ENCODE data around the gene NPHS1.
"Not testable (repeated sequence)": the region's sequence is repeated elsewhere in the genome, so short reads cannot be mapped to it uniquely, and the experiment has no call there.

The NPHS1 gene, protein sequence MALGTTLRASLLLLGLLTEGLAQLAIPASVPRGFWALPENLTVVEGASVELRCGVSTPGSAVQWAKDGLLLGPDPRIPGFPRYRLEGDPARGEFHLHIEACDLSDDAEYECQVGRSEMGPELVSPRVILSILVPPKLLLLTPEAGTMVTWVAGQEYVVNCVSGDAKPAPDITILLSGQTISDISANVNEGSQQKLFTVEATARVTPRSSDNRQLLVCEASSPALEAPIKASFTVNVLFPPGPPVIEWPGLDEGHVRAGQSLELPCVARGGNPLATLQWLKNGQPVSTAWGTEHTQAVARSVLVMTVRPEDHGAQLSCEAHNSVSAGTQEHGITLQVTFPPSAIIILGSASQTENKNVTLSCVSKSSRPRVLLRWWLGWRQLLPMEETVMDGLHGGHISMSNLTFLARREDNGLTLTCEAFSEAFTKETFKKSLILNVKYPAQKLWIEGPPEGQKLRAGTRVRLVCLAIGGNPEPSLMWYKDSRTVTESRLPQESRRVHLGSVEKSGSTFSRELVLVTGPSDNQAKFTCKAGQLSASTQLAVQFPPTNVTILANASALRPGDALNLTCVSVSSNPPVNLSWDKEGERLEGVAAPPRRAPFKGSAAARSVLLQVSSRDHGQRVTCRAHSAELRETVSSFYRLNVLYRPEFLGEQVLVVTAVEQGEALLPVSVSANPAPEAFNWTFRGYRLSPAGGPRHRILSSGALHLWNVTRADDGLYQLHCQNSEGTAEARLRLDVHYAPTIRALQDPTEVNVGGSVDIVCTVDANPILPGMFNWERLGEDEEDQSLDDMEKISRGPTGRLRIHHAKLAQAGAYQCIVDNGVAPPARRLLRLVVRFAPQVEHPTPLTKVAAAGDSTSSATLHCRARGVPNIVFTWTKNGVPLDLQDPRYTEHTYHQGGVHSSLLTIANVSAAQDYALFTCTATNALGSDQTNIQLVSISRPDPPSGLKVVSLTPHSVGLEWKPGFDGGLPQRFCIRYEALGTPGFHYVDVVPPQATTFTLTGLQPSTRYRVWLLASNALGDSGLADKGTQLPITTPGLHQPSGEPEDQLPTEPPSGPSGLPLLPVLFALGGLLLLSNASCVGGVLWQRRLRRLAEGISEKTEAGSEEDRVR (N-terminal part only)

GRCh38 chr19:35852029-35852780 lies at the start of gene NPHS1:
Gene NPHS1 (minus strand): TSS chr19:35852504. CDS start chr19:35851837, 667 bp downstream.
- no peak for DNase-seq

- no peak for DNase-seq
Observed at GRCh38 chr19:35901055-35901644, 48.8 kb upstream of the NPHS1 start.

- peak; percentile 90 for DNase-seq
Observed at GRCh38 chr19:35899547-35900214, 47.4 kb upstream of the NPHS1 start.

DNA sequence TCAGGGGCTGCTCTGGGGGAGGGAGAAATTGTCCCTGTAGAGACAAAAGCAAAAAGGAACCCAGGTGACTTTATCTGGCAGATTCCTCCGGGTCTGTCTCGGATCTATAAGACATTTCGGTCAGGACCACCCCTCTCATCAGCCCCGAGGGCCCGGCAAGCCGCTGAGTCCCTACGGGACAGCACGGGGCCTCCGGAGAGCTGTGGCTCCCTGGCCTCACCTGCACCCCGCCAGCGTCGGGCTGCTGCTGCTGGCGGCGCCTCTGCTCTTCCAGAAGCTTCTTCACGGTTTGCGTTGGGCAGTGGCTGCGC lies 46.1 kb upstream of the NPHS1 start:
- DNase-seq: no peak

- no peak for DNase-seq
Observed at GRCh38 chr19:35897706-35898451, 45.6 kb upstream of the NPHS1 start.

DNA sequence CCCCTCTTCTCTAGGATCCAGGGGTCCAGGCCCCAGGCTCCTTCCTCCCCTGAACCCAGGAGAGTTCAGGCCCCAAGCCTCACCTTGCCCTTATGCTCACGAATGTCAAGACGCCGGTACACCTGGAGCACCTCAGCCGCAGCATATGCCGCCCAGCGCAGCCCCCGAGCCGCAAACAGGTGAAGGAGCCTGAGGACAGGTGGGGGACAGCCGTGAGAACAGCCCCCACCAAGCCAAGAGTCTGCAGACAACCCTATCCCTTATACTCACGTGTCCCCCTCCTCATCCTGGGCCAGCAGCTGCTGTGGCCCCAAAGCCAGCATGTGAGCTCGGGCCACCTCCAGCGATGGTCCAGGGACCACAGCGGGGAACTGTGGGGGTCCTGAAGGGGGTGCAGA lies 44.3 kb upstream of the NPHS1 start:
- DNase-seq: no peak

DNA sequence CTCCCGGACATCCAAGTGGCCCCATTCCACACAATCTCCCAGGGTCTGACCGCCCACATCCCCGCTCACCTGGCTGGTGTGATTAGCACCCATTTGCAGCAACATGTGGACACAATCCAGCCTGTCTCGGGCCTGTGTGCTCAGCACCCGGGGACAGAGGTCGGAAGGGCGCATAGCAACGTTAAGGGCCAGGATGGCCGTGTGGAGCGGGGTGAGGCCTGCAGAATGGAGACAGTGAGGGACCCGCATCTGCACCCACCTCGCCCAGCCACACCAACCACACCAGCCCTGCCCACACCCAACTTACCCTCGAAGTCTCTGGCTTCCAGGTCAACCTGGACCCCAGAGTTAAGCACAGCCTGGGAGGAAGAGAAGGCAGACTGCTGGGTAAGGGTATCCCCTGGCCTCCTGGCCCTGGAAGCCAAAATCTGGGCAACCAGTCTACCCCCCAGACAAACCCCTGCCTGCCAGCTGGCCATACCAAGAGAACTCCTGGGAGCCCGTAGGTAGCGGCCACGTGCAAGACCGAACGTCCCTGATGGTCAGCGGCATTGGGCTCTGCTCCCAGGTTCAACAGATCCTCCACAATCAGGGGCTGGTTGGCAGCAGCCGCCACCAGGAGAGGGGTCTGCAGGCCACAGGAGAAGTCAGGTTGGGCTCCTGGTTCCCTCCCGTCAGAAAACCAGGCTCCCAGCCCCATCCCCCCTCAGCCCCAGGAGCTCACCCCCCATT lies 43.8 kb upstream of the NPHS1 start:
- no peak for DNase-seq

GRCh38 chr19:35894342-35894741 lies 42.0 kb upstream of the NPHS1 start:
- DNase-seq: no peak

DNA sequence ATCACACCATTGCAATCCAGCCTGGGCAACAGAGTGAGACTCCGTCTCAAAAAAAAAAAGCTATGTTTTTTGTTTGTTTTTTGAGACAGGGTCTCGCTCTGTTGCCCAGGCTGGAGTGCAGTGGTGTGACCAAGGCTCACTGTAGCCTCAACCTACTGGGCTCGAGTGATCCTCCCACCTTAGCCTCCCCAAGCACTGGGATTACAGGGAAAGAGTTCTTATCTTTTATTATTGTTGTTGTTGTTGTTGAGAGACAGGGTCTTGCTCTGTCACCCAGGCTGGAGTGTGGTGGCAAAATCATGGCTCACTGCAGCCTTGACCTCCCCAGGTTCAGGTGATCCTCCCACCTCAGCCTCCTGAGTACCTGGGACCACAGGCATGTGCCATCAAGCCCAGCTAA lies 39.5 kb upstream of the NPHS1 start:
- DNase-seq: not testable (repeated sequence)

DNA sequence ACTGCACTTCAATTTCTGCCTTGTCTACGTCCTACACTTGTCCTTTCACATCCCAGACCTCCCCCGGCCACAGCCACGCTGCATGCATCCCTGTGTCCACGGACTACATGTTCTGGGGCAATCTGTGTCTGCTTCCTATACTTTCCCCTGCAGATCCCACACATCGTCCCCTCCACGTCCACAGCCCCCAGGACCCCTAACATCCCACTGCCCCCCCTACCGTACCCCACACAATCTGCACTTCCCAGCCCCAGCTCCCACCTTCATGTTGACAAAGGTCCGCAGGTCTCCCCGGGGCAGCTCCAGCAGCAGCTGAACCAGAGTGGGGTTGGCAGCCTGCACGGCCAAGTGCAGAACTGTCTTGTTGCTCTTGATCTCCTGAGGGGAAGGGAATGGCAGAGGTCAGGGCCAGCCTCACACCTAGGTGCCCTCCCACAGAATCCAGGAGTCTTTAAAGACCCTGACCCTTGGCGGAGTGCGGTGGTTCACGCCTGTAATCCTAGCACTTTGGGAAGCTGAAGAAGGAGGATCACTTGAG lies 37.9 kb upstream of the NPHS1 start:
- no peak for DNase-seq

DNA sequence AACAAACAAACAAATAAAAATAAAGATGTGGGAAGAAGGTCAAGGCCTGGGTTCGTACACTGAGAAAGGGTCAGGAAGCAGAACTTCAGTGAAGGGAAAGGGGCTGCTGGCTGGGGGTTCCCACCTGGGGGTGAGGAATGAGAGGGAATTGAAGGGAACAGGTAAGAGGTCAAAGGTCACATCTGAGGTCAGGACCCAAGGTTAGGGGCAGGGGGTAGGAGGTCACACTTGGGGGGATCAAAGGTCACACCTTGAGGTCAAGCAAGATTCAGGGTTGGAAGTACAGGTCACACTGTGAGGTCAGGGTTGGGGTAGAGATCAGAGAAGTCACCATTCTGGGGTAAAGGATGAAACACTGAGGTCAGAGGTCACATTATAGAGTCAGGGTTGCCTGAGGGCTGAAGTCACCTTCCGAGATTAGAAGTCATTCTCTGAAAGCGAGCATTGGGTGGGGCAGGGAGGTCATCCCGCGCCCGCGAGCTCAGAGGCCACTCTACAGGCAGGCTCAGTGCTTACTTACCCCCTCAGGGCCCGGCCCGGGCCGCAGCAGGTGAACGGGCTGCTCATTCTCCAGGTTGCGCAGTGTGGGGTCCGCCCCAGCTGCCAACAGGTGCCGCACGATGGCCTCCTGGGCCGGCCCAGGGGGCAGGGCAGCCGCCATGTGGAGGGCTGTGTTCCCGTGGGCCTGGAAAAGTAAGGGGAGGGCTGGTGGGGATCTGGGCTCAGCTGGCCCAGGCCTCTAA lies 37.2 kb upstream of the NPHS1 start:
- DNase-seq: no peak

GRCh38 chr19:35888398-35888797 lies 36.1 kb upstream of the NPHS1 start:
- no peak for DNase-seq

- DNase-seq: no peak
Observed at GRCh38 chr19:35887197-35887596, 34.9 kb upstream of the NPHS1 start.

- no peak for DNase-seq
Observed at GRCh38 chr19:35885904-35886303, 33.6 kb upstream of the NPHS1 start.

DNA sequence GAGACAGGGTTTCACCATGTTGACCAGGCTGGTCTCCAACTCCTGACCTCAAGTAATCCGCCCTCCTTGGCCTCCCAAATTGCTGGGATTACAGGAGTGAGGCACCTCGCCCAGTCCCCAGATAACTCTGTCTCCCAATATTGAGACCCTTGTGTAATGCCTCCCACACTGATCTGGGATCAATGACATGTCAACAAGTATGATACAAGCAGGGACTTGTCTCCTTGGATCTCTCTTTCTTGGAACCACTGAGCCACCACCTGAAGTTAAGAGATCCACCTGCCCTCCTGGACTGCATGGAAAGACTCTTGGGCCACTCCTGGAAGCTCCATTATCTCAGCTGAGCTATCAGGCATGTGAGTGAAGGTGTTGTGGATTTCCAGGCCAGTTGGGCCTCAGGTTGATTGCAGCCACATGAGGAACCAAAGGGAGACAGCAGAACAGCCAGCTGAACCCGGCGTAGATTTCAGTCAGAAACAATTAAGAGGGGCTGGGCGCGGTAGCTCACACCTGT lies 33.0 kb upstream of the NPHS1 start:
- DNase-seq: no peak

DNA sequence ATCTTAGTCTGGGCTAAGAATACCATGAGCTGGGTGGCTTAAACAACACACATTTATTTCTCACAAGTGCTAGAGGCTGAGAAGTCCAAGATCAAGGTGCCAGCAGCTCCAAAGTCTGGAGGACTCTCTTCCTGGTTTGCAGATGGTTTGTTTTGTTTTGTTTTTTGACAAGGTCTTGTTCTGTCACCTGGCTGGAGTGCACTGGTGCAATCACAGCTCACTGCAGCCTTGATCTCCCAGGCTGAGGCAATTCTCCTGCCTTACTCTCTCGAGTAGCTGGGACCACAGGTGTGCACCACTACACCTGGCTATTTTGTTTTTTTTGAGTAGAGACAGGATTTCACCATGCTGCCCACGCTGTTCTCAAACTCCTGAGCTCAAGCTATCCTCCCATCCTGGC lies 31.6 kb upstream of the NPHS1 start:
- DNase-seq: no peak

DNA sequence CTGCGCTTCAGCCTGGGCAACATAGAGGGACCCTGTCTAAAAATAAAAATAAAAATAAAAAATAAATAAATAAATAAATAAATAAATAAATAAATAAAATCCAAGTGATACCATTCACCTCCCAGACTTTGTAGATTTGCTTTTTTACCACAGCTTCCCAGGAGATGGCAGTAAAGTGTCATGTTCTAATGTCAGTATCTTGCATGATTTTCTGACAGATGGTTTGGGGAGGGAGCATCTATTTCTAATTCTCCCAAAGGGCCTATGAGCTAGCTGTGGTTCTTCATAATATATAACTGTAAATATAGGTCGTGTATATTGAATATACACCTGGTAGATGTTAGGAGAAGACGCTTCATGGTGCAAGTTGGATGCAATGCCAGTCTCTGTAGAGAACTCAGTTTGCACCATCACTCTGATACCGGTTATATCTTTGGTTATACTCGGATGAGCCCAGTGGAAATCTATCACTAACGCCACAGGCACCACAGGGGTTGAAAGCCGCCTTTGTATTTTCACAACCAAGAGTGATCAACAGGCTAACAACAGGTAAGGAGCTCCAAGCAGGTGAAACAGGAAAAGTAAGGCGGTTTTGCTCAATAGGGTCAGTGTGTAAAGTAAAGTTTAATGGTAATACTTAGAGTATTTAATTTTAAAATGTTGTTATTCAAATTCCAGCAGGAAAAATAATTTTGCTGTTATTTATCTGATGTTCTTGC lies 30.0 kb upstream of the NPHS1 start:
- no peak for DNase-seq

DNA sequence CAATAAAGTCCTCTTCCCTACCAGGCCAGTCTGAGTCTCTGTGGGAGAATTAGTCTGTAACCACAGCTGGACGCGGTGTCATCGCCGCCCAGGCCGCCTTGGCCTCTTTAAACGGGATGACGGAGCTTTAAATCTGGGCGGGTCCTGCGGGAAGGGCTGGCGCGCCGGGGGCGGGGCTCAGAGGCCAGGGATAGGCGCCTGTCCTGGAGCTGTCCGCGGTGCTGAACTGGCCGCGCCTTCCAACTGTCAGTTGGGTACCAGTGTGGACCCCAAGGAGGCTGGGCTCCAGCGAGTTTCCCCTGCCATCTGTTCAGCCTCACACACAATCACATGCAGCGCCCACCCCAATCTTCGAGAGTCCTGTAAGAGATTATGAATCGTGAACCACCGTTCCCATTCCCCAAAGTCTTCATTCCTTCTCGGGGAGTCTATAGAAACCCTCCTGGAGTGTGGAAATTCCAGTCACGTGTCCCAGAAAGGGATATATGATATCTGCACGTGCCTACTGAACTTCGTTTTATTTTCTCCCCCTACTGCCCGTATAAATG lies 27.5 kb upstream of the NPHS1 start:
- DNase-seq: peak; percentile 81
